ENCODE data around the gene KLHDC4. TPM values are rescaled to one million over a fixed set of nuclear protein-coding genes. Genes with fewer than 3 reads are reported as not detected.

KLHDC4 gene
- total RNA-seq, 1 experiment from 2014 or later, result 76.2 TPM

DNA sequence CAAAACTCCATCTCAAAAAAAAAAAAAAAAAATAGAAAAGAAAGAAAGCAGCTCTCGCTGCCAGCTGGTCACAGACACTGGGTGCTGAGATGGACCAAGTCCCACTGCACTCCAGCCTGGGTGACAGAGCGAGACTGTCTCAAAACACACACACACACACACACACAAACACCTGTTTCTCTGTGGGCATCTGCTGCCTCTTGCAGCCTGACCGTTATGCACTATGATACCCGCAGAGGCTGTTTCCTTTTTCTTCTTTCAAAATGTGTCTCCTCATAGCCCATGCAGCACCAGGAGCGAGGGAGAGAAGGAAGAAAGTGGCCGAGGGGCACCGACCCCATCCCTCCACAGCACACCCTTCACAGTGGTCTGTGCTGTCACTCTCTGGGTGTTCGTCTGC is 36.9 kb upstream of the KLHDC4 start:
- Histone ChIP-seq H3K79me2 (ENCODE audit: insufficient read depth, low read length) (no peaks in the 10 kb centered on the region), H2AFZ (ENCODE audit: low read length) (no peak overlapping the region), H3K23me2 (ENCODE audit: insufficient read length, low read depth, low read length, poor library complexity, severe bottlenecking) (no peaks in the 10 kb centered on the region), H3K4ac (ENCODE audit: low read depth, low read length) (no peak overlapping the region), H3T11ph (ENCODE audit: low read length) (no peak overlapping the region), H3K9me3 (ENCODE audit: control insufficient read depth, low read depth, low read length) (no peaks in the 10 kb centered on the region), H2BK20ac (ENCODE audit: low read depth, low read length, poor library complexity, severe bottlenecking) (no peak overlapping the region), H2BK12ac (ENCODE audit: insufficient read length, low read depth, low read length) (no peak overlapping the region), H3K14ac (ENCODE audit: insufficient read depth, low read length) (no peak overlapping the region), H2BK120ac (ENCODE audit: low read depth, low read length, poor library complexity, severe bottlenecking) (no peak overlapping the region), H4K91ac (ENCODE audit: insufficient read length, low read depth, low read length) (no peak overlapping the region), H4K8ac (replicated peaks; ENCODE audit: insufficient read length, low read depth, low read length) (no peak overlapping the region), H3K27me3 (ENCODE audit: insufficient read depth, low read length) (no peaks in the 10 kb centered on the region), H3K27ac (ENCODE audit: insufficient read length, low read depth, low read length) (no peak overlapping the region), H4K5ac (ENCODE audit: insufficient read length, low read depth, low read length) (no peak overlapping the region), H3K23ac (ENCODE audit: insufficient read length, low read depth, low read length) (no peak overlapping the region), H3K4me2 (ENCODE audit: insufficient read depth, insufficient read length, low read length) (no peak overlapping the region), H3K79me1 (ENCODE audit: insufficient read depth, low read depth, low read length, poor library complexity, severe bottlenecking) (no peaks in the 10 kb centered on the region), H3K18ac (ENCODE audit: insufficient read length, low read depth, low read length) (no peak overlapping the region), H3K56ac (ENCODE audit: insufficient read length, low read depth, low read length) (no peak overlapping the region), H3K9ac (ENCODE audit: extremely low read depth, insufficient read length, low read length) (no peak overlapping the region), H2BK5ac (ENCODE audit: insufficient read length, low read length) (no peak overlapping the region), H4K20me1 (ENCODE audit: control insufficient read depth, insufficient read depth, insufficient read length) (no peaks in the 10 kb centered on the region), H2BK15ac (ENCODE audit: low read depth, low read length) (no peak overlapping the region), H3K4me1 (ENCODE audit: insufficient read depth, low read length) (no peaks in the 10 kb centered on the region), H2AK5ac (ENCODE audit: insufficient read length, low read length) (no peak overlapping the region)
- Mint-ChIP-seq H3K27ac (peak overlapping the region in 1 of 3 experiments; percentile 21; a peak in 1 of 7 replicates), H3K27me3 (ENCODE audit: low read depth) (peaks cover 5% of the 10 kb centered on the region), H3K4me1 (peaks cover 9 to 10% of the 10 kb centered on the region in 2 experiments), H3K4me3 (no peak overlapping the region), H3K9me3 (peaks cover 0 to 3% of the 10 kb centered on the region in 2 experiments; a peak in 1 of 5 replicates), H3K36me3 (ENCODE audit: insufficient read depth in 1 of 3, low read depth in 3 of 3) (no peaks in the 10 kb centered on the region; a peak in 1 of 7 replicates)
- TF ChIP-seq, protein P1, sequence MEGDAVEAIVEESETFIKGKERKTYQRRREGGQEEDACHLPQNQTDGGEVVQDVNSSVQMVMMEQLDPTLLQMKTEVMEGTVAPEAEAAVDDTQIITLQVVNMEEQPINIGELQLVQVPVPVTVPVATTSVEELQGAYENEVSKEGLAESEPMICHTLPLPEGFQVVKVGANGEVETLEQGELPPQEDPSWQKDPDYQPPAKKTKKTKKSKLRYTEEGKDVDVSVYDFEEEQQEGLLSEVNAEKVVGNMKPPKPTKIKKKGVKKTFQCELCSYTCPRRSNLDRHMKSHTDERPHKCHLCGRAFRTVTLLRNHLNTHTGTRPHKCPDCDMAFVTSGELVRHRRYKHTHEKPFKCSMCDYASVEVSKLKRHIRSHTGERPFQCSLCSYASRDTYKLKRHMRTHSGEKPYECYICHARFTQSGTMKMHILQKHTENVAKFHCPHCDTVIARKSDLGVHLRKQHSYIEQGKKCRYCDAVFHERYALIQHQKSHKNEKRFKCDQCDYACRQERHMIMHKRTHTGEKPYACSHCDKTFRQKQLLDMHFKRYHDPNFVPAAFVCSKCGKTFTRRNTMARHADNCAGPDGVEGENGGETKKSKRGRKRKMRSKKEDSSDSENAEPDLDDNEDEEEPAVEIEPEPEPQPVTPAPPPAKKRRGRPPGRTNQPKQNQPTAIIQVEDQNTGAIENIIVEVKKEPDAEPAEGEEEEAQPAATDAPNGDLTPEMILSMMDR (conservative IDR thresholded peaks at IDR 0.05), result no peak
- WGBS (ENCODE audit: extremely low coverage, insufficient read length, low lambda C conversion rate), result no CpG with 5 or more reads among the region's 8 CpGs
- DNase-seq, result no peak

Measured in H9 (cell line).